ENCODE measurements around the gene FAM181A. TPM values are rescaled to one million over a fixed set of nuclear protein-coding genes. Genes with fewer than 3 reads are reported as not detected.

The FAM181A gene
- total and polyA plus RNA-seq, 9 of the 15 experiments (the other 6 are each of a cell fraction or from before 2014, with no cell fraction given): not detected

DNA sequence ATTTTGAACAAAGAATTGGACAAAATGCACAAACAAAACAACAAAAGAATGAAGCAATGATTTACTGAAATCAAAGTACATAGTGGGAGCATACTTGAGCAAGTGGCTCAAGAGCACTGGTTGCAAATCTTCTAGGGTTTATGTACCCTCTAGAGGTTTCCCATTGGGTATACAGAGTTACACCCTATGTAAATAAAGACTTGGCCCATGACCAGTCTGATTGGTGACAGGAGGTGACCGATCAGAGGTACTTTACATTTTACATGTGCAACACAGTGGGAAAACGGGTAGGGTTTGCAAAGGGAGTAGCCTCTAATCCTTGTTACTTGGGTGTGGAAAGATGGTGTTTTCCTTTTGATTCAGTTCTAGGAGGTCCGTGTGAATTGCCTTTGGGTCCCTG is 10.6 kb upstream of the FAM181A start:
- H3K4me3 ChIP-seq: no peak overlapping the region
- intact Hi-C loops (cut with micrococcal nuclease): no loop called here
- CTCF ChIA-PET (ENCODE audit: low intra/inter-chr PET ratio): no interaction called here
- 0 out of 5 replicates have a peak, but pooled peaks cover 0 to 4% of the 10 kb centered on the region in 2 experiments for H3K27me3 ChIP-seq (ENCODE audit: control insufficient read depth in 2 of 2, insufficient read depth in 2 of 2, low read length in 2 of 2)
- H3K27ac ChIP-seq (ENCODE audit: extremely low read depth, low read depth, low read length): no peak overlapping the region
- H3K4me2 ChIP-seq (ENCODE audit: insufficient read depth, low read length): no peak overlapping the region
- no peaks in the 10 kb centered on the region for H3K9me1 ChIP-seq (ENCODE audit: control insufficient read depth, insufficient read depth, low read length)
- H3K9ac ChIP-seq (ENCODE audit: insufficient read depth in 1 of 2, low read depth in 2 of 2, low read length in 2 of 2): no peak overlapping the region
- no peak for TF ChIP-seq RBM15 (IDR thresholded peaks at IDR 0.05; ENCODE audit: insufficient read depth, low read length)
- TF ChIP-seq, protein P1, sequence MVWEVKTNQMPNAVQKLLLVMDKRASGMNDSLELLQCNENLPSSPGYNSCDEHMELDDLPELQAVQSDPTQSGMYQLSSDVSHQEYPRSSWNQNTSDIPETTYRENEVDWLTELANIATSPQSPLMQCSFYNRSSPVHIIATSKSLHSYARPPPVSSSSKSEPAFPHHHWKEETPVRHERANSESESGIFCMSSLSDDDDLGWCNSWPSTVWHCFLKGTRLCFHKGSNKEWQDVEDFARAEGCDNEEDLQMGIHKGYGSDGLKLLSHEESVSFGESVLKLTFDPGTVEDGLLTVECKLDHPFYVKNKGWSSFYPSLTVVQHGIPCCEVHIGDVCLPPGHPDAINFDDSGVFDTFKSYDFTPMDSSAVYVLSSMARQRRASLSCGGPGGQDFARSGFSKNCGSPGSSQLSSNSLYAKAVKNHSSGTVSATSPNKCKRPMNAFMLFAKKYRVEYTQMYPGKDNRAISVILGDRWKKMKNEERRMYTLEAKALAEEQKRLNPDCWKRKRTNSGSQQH (CRISPR knock-in tag; IDR thresholded peaks at IDR 0.05): no peak
- no peak for TF ChIP-seq PRMT5 (CRISPR knock-in tag; IDR thresholded peaks at IDR 0.05)
- TF ChIP-seq ZNF696 (CRISPR knock-in tag; conservative IDR thresholded peaks at IDR 0.05): no peak
- TF ChIP-seq KLF6 (CRISPR knock-in tag; IDR thresholded peaks at IDR 0.05; ENCODE audit: borderline replicate concordance): no peak
- no peak for TF ChIP-seq JUN (IDR thresholded peaks at IDR 0.05; ENCODE audit: borderline replicate concordance, low read depth, low read length)
- no peak for TF ChIP-seq JUN (CRISPR knock-in tag; IDR thresholded peaks at IDR 0.05; ENCODE audit: borderline replicate concordance)
- no peak for TF ChIP-seq PPARD (CRISPR knock-in tag; IDR thresholded peaks at IDR 0.05)
- no peak for TF ChIP-seq CEBPB (tag; IDR thresholded peaks at IDR 0.05)
- TF ChIP-seq ZKSCAN8 (CRISPR knock-in tag; IDR thresholded peaks at IDR 0.05): no peak
- TF ChIP-seq, protein P2, sequence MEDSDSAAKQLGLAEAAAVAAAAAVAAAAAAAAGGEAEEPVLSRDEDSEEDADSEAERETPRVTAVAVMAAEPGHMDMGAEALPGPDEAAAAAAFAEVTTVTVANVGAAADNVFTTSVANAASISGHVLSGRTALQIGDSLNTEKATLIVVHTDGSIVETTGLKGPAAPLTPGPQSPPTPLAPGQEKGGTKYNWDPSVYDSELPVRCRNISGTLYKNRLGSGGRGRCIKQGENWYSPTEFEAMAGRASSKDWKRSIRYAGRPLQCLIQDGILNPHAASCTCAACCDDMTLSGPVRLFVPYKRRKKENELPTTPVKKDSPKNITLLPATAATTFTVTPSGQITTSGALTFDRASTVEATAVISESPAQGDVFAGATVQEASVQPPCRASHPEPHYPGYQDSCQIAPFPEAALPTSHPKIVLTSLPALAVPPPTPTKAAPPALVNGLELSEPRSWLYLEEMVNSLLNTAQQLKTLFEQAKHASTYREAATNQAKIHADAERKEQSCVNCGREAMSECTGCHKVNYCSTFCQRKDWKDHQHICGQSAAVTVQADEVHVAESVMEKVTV (CRISPR knock-in tag; IDR thresholded peaks at IDR 0.05): no peak
- TF ChIP-seq, protein P3, sequence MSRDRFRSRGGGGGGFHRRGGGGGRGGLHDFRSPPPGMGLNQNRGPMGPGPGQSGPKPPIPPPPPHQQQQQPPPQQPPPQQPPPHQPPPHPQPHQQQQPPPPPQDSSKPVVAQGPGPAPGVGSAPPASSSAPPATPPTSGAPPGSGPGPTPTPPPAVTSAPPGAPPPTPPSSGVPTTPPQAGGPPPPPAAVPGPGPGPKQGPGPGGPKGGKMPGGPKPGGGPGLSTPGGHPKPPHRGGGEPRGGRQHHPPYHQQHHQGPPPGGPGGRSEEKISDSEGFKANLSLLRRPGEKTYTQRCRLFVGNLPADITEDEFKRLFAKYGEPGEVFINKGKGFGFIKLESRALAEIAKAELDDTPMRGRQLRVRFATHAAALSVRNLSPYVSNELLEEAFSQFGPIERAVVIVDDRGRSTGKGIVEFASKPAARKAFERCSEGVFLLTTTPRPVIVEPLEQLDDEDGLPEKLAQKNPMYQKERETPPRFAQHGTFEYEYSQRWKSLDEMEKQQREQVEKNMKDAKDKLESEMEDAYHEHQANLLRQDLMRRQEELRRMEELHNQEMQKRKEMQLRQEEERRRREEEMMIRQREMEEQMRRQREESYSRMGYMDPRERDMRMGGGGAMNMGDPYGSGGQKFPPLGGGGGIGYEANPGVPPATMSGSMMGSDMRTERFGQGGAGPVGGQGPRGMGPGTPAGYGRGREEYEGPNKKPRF (IDR thresholded peaks at IDR 0.05; ENCODE audit: low read depth, low read length): no peak
- no peak for TF ChIP-seq HDAC8 (tag; IDR thresholded peaks at IDR 0.05)
- TF ChIP-seq, protein P4, sequence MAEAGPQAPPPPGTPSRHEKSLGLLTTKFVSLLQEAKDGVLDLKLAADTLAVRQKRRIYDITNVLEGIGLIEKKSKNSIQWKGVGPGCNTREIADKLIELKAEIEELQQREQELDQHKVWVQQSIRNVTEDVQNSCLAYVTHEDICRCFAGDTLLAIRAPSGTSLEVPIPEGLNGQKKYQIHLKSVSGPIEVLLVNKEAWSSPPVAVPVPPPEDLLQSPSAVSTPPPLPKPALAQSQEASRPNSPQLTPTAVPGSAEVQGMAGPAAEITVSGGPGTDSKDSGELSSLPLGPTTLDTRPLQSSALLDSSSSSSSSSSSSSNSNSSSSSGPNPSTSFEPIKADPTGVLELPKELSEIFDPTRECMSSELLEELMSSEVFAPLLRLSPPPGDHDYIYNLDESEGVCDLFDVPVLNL (CRISPR knock-in tag; IDR thresholded peaks at IDR 0.05; ENCODE audit: low read depth): no peak
- no peak for TF ChIP-seq HDAC3 (IDR thresholded peaks at IDR 0.05; ENCODE audit: borderline replicate concordance, partially characterized antibody)
- TF ChIP-seq TEAD4 (IDR thresholded peaks at IDR 0.05; ENCODE audit: low read length): no peak
- TF ChIP-seq TEAD4 (CRISPR knock-in tag; IDR thresholded peaks at IDR 0.05; ENCODE audit: borderline replicate concordance): no peak
- TF ChIP-seq CREB1 (IDR thresholded peaks at IDR 0.05): no peak
- TF ChIP-seq CREB1 (CRISPR knock-in tag; IDR thresholded peaks at IDR 0.05): no peak
- POLR2A ChIA-PET: no interaction called here
- no TSS peak for BruUV-seq (replicated peaks)
- no peaks in the 10 kb centered on the region for H4K20me1 ChIP-seq (replicated peaks; ENCODE audit: control insufficient read depth, insufficient read depth, low read length)
- H3K36me3 ChIP-seq (ENCODE audit: control insufficient read depth, insufficient read depth, low read length): no peaks in the 10 kb centered on the region
- in situ Hi-C loops (cut with MboI): no loop called here
- no peaks in the 10 kb centered on the region for H3K4me1 ChIP-seq (replicated peaks in 1 of 2; ENCODE audit: control insufficient read depth in 2 of 2, insufficient read depth in 2 of 2, low read length in 2 of 2)
- H2AFZ ChIP-seq (ENCODE audit: low read depth, low read length): no peak overlapping the region
- FAIRE-seq (no peak), ATAC-seq (no peak), DNase-seq (ENCODE audit: extremely low read depth in 1 of 4, low spot score in 3 of 4) (no peak)
- no peaks in the 10 kb centered on the region for H3K9me3 ChIP-seq (replicated peaks; ENCODE audit: control insufficient read depth, insufficient read depth, low read depth, low read length)
- 0% methylated on average over 3 of the region's 3 CpGs for WGBS (ENCODE audit: insufficient coverage, low coverage, missing lambda C conversion rate)
- no peaks in the 10 kb centered on the region for H3K79me2 ChIP-seq (ENCODE audit: control insufficient read depth, insufficient read depth, low read length)
